Medulla oblongata (tissue), 1 donor: ENCODE data around the gene ACACB.

Experiments
- DNase-seq: peaks from one replicate; pipeline ENCODE4 v3.0.0-alpha.2; 2015; ENCODE audit errors: extremely low spot score

Gene ACACB

GRCh38 chr12:109109746-109110350 is 6.5 kb upstream of the ACACB start:
- DNase-seq, result peak; percentile 35

GRCh38 chr12:109110988-109111495 is 5.3 kb upstream of the ACACB start:
- DNase-seq, result peak; percentile 93

- DNase-seq, result no peak
Measured at GRCh38 chr12:109112720-109113465, 3.5 kb upstream of the ACACB start.

GRCh38 chr12:109113661-109114321 is 2.6 kb upstream of the ACACB start:
- peak; percentile 28 for DNase-seq

- DNase-seq, result no peak
Measured at GRCh38 chr12:109114644-109115043, 1.7 kb upstream of the ACACB start.

GRCh38 chr12:109115404-109115757 is 1.0 kb upstream of the ACACB start:
- no peak for DNase-seq

GRCh38 chr12:109116611-109116949 is 193 bp downstream of the ACACB start:
- DNase-seq, result no peak

- no peak for DNase-seq
Measured at GRCh38 chr12:109120095-109120494, 3.7 kb downstream of the ACACB start.

GRCh38 chr12:109120557-109120956 is 4.2 kb downstream of the ACACB start:
- DNase-seq, result no peak

GRCh38 chr12:109121346-109121880 is 5.0 kb downstream of the ACACB start:
- no peak for DNase-seq

- DNase-seq, result no peak
Measured at GRCh38 chr12:109124878-109125648, 8.7 kb downstream of the ACACB start.

- no peak for DNase-seq
Measured at GRCh38 chr12:109125791-109126190, 9.4 kb downstream of the ACACB start.

GRCh38 chr12:109126784-109127183 is 10.4 kb downstream of the ACACB start:
- DNase-seq, result no peak

- DNase-seq, result no peak
Measured at GRCh38 chr12:109127533-109128242, 11.3 kb downstream of the ACACB start.

- DNase-seq, result no peak
Measured at GRCh38 chr12:109130297-109131153, 14.1 kb downstream of the ACACB start.

GRCh38 chr12:109131154-109132050 is 15.0 kb downstream of the ACACB start:
- DNase-seq, result no peak

GRCh38 chr12:109134186-109134917 is 18.0 kb downstream of the ACACB start:
- DNase-seq, result no peak

- DNase-seq, result no peak
Measured at GRCh38 chr12:109137055-109137454, 20.7 kb downstream of the ACACB start.

GRCh38 chr12:109139360-109139759 is 23.0 kb downstream of the ACACB start:
- no peak for DNase-seq
